Left cardiac atrium (tissue), 4 donors: ENCODE results near the gene AVL9. TPM values are rescaled to one million over a fixed set of nuclear protein-coding genes. Genes with fewer than 3 reads are reported as not detected.

Source experiments
- ATAC-seq, 2 donors: fragments of 200-7000 bp; cut with Tn5 transposase; one replicate each; pipeline ENCODE4 v1.9.1; 2020; ENCODE audit warnings: mild to moderate bottlenecking in 2 of 2, moderate library complexity in 2 of 2
- DNase-seq: peaks from one replicate; pipeline ENCODE4 v3.0.0-alpha.2; 2020
- intact Hi-C, 2 donors: fragments of 100-400 bp; cut with DNase I; formaldehyde crosslinking; loops; one replicate each; pipeline versions ENCODE4 v1.14.1 to v1.15.1; 2022 to 2023
- total RNA-seq, 2 donors: library from RNA; stranded (reverse); fragmentation: NEBNext Ultra II Directional; extraction: Animal tissue kit (Norgen Biotek cat#: 25700); gene quantifications; one replicate each; pipeline ENCODE4 v1.2.1, GENCODE V29; 2021
- donor health status: DM: no; HTN: yes; CAD: no.
- donor health status: DM: no; HTN: yes; CAD: no; lungs with severe emphysema.
- donor health status: DM: yes; HTN: yes; CAD: no.
- donor health status: Dilated cardiomyopathy.

The AVL9 gene
- total RNA-seq, 2 donors from 2014 or later: 14.6 to 24.1 TPM

DNA sequence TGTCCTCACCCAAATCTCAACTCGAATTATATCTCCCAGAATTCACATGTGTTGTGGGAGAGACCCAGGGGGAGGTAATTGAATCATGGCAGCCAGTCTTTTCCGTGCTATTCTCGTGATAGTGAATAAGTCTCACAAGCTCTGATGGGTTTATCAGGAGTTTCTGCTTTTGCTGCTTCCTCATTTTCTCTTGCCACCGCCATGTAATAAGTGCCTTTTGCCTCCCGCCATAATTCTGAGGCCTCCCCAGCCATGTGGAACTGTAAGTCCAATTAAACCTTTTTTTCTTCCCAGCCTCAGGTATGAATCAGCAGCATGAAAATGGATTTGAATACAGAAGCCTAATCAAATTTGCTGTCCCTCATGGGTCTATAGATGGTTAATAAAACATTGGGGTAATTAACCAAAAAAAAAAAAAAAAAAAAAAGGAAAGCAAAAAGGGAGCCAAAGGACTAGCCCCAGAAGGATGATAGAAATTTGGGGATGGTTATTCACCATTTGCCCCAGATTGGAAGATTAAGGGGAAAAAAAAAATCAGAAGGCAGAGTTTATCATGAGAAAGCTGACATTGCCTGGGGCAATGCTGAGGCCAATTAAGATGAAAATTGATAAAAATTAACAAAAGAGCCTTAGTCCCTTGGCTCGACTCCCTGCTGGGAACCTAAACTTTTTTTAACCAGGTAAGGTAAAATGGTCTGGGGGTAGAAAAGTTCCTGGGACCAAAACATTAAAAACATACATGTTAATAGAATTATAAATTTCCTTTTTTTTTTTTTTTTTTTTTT, 27.6 kb downstream of the AVL9 start:
- DNase-seq (no peak), ATAC-seq (no peak)
- intact Hi-C loops: no loop called here

DNA sequence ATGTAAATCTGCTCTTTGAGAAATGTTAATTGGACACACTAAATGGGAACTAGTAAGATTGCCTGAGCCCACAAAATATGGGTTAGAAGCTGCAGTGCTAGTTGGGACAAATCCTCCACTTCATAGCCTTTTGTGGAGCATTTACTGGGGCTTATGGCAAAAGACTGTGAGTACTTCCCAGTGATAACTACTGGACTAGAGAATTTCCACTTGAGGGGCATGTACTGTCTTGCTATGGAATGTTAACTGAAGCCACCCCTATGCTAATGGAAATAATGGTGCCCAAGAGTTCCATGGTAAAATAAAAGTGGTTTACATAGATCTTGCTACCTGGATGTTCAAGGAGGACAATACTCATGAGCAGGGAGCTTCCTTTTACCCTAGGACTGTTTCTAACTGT, 29.3 kb downstream of the AVL9 start:
- DNase-seq (no peak), ATAC-seq (no peak)
- intact Hi-C loops: no loop called here

DNA sequence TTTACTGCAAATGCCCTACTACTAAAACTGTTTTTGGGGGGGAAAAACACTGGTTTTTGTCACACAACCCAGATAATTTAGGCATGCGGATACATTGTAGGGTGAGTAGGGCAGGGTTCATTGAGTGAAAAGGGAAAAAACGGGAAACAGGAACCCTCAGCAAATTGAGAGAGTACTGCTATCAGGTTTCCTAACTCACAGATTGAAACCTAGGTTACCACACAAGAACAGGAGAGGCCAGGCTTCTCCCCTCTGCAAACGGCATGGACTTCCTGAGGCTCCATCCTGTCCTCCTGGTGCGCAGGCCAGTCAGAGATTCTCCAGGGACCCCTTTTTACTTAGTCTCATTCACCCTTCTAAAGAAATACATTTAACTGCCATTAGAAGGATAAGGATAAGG, 30.6 kb downstream of the AVL9 start:
- intact Hi-C loops: no loop called here
- no peak for DNase-seq
- no peak for ATAC-seq

DNA sequence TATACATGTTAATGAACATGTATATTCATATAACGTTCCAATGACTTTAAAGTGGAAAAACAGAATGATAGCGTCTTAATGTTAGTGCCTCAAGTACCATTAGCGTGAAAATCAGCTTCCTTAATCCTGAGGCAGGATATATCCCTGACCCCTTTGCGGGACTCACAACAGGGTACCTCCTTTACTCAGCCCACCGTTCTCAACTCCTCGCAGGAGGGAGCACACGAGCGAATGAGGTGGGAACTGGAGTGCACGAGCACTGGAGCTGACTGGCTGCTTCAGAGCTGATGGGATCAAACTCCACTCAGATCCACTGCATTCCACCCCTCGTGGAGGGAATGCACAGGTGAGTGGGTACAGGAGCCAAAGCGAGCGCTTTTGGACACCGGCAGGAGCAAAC, 36.1 kb downstream of the AVL9 start:
- intact Hi-C loops: no loop called here
- ATAC-seq: no peak
- no peak for DNase-seq

DNA sequence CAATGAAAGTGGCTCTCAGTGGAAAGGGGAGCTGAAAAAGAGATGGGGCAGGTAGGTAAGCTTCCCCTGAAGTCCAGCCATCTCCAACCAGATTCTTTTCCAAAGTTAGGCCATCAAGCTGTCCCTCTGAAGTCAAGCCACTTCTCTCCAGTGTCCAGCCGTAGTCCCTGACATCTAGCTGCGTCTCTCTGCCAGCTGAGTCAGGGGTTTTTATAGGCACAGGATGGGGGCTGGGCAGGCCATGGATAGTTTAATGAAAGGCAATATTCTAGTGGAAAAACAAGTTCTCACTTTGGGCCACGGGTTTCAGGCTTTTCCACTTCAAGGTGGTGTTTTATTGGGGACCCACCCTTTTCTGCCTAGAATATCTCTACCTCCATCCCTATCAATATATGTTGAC, 36.8 kb downstream of the AVL9 start:
- DNase-seq (no peak), ATAC-seq (no peak)
- intact Hi-C loops: no loop called here

DNA sequence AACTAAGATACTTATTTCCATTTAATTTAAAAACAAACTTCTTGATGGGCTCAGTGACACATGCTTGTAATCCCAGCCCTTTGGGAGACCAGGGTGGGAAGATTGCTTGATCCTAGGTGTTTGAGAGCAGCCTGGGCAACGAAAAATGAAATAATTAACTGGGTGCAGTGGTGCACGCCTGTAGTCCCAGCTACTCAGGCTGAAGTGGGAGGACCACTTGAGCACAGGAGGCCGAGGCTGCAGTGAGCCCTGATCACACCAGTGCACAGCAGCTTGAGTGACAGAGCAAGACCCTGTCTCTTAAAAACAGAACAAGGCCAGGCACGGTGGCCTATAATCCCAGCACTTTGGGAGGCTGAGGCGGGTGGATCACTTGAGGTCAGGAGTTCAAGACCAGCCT, 37.4 kb downstream of the AVL9 start:
- intact Hi-C loops: no loop called here
- no peak for ATAC-seq

DNA sequence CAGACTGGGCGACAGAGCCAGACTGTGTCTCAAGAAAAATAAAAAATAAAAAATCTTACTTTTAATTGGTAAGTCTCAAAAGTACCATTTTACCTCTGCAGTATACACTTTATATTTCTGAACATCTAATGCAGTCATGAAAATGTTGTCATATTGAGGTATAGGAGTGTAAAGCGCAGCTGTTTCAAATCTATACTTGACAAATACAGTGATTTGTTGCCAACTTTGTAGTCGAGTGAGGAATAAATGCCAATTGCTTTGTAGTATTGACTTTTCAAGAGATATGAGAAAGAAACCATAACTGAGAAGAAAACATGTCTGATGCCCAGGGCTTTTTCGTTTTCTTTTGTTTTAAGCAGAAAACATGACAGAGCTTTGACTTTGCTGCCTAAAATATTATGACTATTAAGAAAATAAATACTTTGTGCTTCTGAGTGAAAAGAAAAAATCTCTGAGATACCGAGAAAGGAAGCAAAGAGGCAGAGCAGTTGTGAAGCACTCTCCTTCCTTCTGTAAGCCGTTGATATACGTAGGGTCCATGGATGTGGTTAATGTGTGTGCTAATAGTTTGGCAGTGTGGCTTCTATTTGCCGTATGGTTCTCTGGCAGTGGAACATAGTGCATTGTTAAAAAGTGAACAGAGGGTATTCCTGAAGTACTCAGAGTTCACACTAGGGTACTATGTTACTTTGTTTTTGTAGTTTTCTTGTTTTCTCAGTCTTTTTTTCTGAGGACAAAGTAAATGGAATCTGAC, 38.2 kb downstream of the AVL9 start:
- intact Hi-C loops: no loop called here
- ATAC-seq (no peak), DNase-seq (no peak)

More for the DNA sequence above, 37.4 kb downstream of the AVL9 start:
- no peak for DNase-seq

DNA sequence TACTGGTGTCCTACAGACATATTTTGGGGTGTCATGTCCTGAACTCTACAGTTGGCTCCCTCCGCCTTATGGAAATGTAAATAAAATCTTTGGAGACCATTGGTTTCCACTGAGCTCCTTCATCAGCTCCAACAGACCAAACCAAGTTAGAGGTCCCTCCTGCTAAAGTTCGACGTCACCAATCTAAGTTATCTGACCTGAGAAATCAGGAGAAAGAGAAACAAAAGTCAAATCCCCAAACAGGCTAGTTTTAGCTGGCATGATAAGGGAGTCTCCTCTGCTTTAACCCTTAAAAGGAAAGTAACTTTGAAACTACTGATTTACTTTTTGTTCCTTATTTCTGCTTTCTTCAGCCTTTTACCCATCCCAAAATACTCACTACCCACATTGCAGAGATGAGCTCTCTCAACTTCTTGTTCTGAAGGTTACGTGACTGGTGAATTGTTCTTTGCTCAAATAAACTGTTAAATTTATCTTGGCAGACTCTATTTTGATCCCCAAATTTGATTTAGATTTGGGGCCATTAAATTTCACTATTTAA, 39.9 kb downstream of the AVL9 start:
- no peak for ATAC-seq
- no peak for DNase-seq
- intact Hi-C loops: no loop called here

DNA sequence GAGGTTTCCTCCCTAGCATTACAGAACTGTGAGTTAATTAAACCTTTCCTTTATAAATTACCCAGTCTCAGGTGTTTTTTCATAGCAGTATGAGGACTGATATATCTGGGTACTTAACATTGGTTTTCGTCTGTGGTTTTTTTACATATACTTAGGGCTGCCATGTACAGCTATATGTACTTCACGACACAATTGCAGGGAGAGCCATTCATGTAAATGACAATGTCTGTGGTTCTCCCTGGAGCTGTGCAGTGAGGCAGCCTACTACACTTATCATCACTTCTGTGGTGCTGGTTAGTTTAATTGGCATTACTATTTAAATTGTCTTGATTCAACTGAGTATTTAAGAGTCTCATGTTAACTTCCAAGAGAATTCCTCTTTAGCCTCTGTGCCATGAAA, 40.7 kb downstream of the AVL9 start:
- ATAC-seq: no peak
- intact Hi-C loops: no loop called here
- DNase-seq: no peak

DNA sequence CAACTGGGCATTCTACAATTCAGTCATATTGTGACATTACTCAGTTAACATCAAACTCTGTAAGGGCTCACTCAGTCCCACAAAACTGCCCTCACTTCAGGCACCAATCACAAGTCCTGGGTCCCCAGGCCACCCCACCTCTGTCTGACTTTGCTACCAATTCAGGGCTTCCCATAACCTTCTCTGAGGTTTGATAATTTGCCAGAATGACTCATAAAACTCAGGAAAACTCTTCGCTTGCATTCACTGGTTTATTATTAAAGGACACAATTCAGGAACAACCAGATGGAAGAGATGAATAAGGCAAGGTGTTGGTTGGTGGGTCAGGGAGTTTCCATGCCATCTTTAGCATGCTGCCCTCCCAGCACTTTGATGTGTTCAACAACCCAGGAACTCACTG, 41.3 kb downstream of the AVL9 start:
- peak in 1 of 2 donors; percentile 51 for ATAC-seq
- intact Hi-C loops: no loop called here
- no peak for DNase-seq

DNA sequence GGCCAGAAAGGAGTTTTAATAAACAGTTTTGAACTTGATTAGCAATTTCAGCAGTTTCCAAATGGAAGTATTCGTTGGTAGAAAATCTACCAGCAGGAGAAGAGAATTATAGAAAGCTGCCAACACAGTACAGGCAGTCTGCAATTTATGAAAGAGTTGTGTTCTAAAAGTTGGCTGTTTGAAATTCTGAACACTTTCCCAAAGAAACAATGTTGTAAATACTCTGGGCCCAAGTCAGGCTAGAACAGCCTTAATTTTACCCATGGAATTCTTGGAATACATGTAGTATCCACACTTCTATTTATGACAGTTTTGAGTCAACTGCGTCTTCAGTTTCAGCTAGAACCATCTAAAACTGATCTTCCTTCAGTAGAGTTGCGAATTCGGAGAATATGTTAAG, 42.5 kb downstream of the AVL9 start:
- ATAC-seq (peak in 1 of 2 donors; percentile 47), DNase-seq (no peak)
- intact Hi-C loops: no loop called here

DNA sequence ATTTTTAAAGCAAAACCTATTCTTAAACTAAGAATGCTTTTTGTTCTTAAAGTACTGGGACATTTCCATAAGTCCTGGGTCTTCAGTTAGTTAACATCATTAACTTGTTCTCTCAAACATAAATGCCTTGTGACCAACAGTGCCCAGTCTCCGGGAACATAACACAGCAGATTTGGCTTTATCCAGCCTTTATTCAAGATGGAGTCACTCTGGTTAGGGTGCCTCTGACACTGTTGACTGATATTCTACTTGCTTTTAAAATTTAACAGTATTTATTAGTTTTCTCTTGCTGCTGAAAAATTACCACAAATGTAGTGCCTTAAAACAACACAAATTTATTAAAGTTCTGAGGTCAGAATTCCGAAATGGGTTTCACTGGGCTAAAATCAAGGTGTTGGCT, 44.1 kb downstream of the AVL9 start:
- DNase-seq (no peak), ATAC-seq (no peak)
- intact Hi-C loops: no loop called here

DNA sequence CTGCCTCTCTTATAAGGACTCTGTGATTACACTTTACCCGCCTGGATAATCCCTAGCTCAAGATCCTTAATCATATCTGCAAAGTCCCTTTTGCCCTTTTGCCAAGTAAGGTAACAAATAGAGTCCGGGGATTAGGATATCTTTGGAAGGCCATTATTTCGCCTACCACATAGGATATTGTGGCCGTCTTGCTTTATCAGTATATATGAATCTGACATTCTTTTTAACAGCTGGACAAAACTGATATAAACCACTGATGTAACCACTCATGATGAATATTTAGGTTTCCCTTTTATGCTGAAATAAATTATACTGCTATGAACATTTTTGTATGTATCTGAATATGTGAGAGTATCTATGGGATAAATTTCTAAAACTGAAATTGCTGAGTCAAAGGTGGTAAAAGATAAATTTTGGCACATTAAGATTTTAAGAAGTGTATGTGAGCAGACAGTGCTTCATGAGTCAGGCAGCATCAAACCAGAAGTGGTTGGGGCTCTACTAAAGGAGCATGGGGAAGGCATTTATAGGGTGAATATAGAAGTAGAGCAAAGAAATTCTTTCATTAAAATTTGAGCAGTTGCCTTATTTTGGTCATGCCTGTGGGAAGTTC, 44.7 kb downstream of the AVL9 start:
- intact Hi-C loops: no loop called here
- DNase-seq (no peak), ATAC-seq (no peak)

DNA sequence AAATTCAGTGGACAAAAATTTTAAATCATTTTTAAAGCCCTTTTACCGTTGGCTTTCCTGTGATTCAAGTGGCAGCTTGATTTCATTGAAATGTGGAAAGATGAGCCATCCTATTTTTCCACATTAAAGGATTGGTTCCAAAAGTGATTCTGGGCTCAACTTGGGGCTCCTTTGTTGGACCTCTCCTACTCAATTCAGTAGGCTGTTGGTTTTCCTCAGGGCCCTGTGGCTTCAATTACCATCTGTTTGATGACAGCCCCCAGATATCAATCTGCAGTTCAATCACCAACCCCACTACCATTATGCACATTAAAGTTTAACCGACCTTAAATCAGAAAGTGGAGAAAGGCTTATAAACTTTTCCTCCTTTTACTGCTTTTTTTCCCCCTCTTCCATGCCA, 47.3 kb downstream of the AVL9 start:
- intact Hi-C loops: no loop called here
- no peak for DNase-seq
- ATAC-seq: no peak

DNA sequence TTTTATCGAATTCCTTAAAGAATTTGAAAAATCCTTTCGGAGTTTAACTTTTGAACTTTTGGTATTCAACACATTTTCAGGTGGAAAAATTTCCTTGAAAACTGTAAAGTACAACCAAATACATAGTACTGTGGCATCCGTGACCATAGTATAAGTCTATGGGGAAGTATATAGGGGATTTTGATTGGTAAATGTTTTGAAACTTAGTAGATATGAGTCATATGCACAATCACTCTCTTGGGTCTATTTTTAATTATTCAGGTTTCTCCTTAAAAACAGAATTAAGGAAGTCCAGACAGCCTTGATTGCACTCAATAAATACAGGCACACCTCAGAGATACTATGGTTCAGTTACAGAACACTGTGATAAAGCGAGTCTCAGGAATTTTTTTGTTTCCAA, 64.2 kb downstream of the AVL9 start:
- ATAC-seq: no peak

DNA sequence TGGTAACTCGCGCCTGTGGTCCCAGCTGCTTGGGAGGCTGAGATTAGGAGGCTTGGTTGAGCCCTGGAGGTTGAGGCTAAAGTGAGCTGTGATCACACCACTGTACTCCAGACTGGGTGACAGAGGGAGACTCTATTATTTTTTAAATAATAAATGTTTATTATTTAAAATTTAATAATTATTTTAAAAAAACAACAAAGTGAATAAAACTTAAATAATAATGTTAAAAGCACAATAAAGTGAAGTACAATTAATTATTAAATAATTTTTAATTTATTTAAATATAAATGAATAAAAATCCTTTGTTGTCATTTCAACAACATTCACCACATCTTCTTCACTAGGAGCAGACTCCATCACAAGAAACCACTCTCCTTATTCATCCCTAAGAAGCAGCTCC, 64.8 kb downstream of the AVL9 start:
- DNase-seq (no peak), ATAC-seq (no peak)
- intact Hi-C loops: no loop called here

More for the DNA sequence above, 64.2 kb downstream of the AVL9 start:
- intact Hi-C loops: no loop called here
- DNase-seq: no peak

DNA sequence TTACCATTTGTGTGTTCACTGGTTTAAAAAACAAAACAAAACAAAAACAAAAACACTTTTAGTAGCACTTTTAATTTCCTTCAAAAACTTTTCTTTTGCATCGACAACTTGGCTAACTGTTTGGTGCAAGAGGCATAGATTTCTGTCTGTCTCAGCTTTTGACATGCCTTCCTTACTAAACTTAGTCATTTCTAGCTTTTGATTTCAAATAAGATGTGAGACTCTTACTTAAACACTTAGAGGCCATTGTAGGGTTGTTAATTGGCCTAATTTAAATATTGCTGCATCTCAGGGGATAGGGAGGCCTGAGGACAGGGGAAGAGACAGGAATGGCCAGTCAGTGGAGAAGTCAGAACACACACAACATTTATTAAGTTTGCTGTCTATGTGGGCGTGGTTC, 66.3 kb downstream of the AVL9 start:
- intact Hi-C loops: no loop called here
- ATAC-seq (no peak), DNase-seq (no peak)

DNA sequence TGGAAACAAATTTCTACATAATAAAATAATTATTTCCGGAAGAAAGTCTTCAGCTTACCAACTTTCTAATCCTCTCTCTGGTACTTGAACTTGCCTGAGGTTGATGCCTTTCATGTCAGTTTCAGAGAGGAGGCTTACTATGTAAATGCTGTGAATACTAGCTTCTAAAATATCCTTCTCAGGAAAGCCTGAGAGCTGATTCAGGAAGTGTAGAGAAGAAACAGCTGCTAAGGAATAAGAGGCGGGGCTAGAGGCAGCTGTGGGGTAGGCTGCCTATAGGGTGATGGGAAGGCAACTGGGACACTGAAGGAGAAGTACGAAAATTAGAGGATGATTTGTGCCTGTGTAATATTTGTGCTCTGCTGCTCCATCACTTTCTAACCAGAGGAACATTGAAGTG, 69.3 kb downstream of the AVL9 start:
- ATAC-seq: peak in 1 of 2 donors; percentile 56
- intact Hi-C loops: no loop called here
- no peak for DNase-seq

DNA sequence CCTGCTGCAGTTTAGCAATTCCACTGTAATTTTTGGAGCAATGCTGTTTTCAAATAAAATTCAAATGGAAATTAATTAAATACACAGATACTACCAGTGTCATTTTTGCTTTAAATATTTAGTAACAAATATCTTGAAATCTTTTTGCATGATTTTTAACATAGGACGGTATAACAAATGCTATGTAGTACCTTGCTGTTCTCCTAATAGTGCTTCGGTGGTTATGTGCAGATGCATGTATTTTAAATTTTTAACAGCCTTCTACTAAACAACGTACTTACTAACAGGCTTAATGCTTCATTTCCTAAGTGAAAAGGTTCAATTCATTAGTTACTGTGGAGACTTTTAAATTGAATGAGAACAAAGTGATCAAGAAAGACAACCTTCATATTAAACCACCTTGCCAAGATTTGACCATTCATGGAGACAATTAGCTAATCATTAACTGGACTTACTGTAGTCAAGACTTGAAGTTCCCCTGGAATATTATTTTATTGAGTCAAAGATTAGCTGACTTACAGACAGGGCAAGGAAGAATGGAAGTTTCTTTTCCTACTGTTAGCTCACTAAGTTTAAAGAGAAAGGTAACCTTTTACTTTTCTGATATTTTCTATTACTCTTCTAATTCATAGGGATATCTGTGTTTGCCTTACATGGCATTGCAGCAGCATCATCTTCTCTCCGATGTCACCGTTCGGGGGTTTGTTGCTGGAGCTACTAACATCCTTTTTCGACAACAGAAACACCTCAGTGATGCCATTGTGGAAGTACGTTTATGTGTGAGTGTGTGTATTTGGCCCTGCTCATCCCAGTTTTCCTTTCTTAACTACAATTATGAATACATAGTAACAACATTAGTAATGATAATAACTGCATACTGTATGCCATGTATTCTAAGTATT, 74.3 kb downstream of the AVL9 start:
- DNase-seq (no peak), ATAC-seq (no peak)
- intact Hi-C loops: no loop called here
